ENCODE results near the gene PRR15L.
A peak's percentile ranks its signal among the peaks of the same experiment; 100 is the strongest.
"Not testable (repeated sequence)": the region's sequence is repeated elsewhere in the genome, so short reads cannot be mapped to it uniquely, and the experiment has no call there.

PRR15L gene

GRCh38 chr17:47956791-47957590 is 692 bp downstream of the PRR15L start:
- DNase-seq = no peak

- DNase-seq = no peak
Observed at GRCh38 chr17:47955497-47956461, 1.9 kb downstream of the PRR15L start.

GRCh38 chr17:47953909-47954308 is 3.8 kb downstream of the PRR15L start:
- DNase-seq = no peak

GRCh38 chr17:47952171-47953021 is 5.3 kb downstream of the PRR15L start:
- DNase-seq = no peak

- no peak for DNase-seq
Observed at GRCh38 chr17:47950448-47950847, 7.2 kb downstream of the PRR15L start.

GRCh38 chr17:47949946-47950345 is 7.7 kb downstream of the PRR15L start:
- no peak for DNase-seq

- DNase-seq = peak; percentile 19
Observed at GRCh38 chr17:47949197-47949759, 8.4 kb downstream of the PRR15L start.

- no peak for DNase-seq
Observed at GRCh38 chr17:47948706-47949196, 8.9 kb downstream of the PRR15L start.

GRCh38 chr17:47946929-47947397 is 10.7 kb downstream of the PRR15L start:
- DNase-seq = peak; percentile 56

- DNase-seq = no peak
Observed at GRCh38 chr17:47946516-47946915, 11.2 kb downstream of the PRR15L start.

- no peak for DNase-seq
Observed at GRCh38 chr17:47945529-47946508, 11.9 kb downstream of the PRR15L start.

- DNase-seq = no peak
Observed at GRCh38 chr17:47945080-47945479, 12.6 kb downstream of the PRR15L start.

- no peak for DNase-seq
Observed at GRCh38 chr17:47942568-47942967, 15.1 kb downstream of the PRR15L start.

GRCh38 chr17:47942096-47942510 is 15.6 kb downstream of the PRR15L start:
- no peak for DNase-seq

GRCh38 chr17:47941246-47942095 is 16.2 kb downstream of the PRR15L start, which contains the start of gene PNPO:
TSS of gene PNPO (plus strand) at chr17:47941571. CDS start at chr17:47941676, 105 bp downstream.
- peak; percentile 96 for DNase-seq

- DNase-seq = no peak
Observed at GRCh38 chr17:47937941-47938340, 19.7 kb downstream of the PRR15L start.

- no peak for DNase-seq
Observed at GRCh38 chr17:47935961-47936360, 21.7 kb downstream of the PRR15L start.

- DNase-seq = not testable (repeated sequence)
Observed at GRCh38 chr17:47935468-47935867, 22.2 kb downstream of the PRR15L start.

GRCh38 chr17:47934856-47935255 is 22.8 kb downstream of the PRR15L start:
- DNase-seq = no peak

GRCh38 chr17:47931848-47932247 is 25.8 kb downstream of the PRR15L start:
- DNase-seq = no peak
